Lower lobe of right lung (tissue), 2 donors: ENCODE data around the gene SAFB2. TPM values are rescaled to one million over a fixed set of nuclear protein-coding genes. Genes with fewer than 3 reads are reported as not detected.

Experiments used
- ATAC-seq, 2 donors: fragments of 200-7000 bp; cut with Tn5 transposase; one replicate each; pipeline ENCODE4 v1.9.1; 2020 to 2022; ENCODE audit warnings: mild to moderate bottlenecking in 2 of 2, moderate library complexity in 2 of 2
- DNase-seq: peaks from one replicate; pipeline ENCODE4 v3.0.0-alpha.2; 2020
- H3K27ac ChIP-seq: fragments of 200-600 bp; one replicate; pipeline ENCODE4 v1.8.0; 2022
- H3K27me3 ChIP-seq: fragments of 200-600 bp; one replicate; pipeline ENCODE4 v1.8.0; 2022; ENCODE audit warnings: low read depth
- H3K36me3 ChIP-seq: fragments of 200-600 bp; one replicate; pipeline ENCODE4 v1.8.0; 2022; ENCODE audit warnings: mild to moderate bottlenecking
- H3K4me1 ChIP-seq: fragments of 200-600 bp; one replicate; pipeline ENCODE4 v1.8.0; 2022
- H3K4me3 ChIP-seq: fragments of 200-600 bp; one replicate; pipeline ENCODE4 v1.8.0; 2022; ENCODE audit warnings: mild to moderate bottlenecking
- H3K9me3 ChIP-seq: fragments of 200-600 bp; one replicate; pipeline ENCODE4 v1.8.0; 2022
- intact Hi-C: fragments of 100-400 bp; cut with DNase I; formaldehyde crosslinking; loops from one replicate; pipeline ENCODE4 v1.11.0; 2022
- total RNA-seq: library from RNA; stranded (reverse); fragmentation: NEBNext Ultra II Directional; extraction: Animal tissue kit (Norgen Biotek cat#: 25700); gene quantifications from one replicate; pipeline ENCODE4 v1.2.1, GENCODE V29; 2021
- TF ChIP-seq, protein P1 (sequence below): fragments of 200-600 bp; IDR thresholded peaks from one replicate; pipeline ENCODE4 v1.8.0; 2022; ENCODE audit warnings: antibody characterized with exemption, mild to moderate bottlenecking
- donor health status: DM: no; HTN: yes; CAD: no; lungs with severe emphysema.

The SAFB2 gene
- total RNA-seq, 1 donor from 2014 or later = 81.8 TPM

DNA sequence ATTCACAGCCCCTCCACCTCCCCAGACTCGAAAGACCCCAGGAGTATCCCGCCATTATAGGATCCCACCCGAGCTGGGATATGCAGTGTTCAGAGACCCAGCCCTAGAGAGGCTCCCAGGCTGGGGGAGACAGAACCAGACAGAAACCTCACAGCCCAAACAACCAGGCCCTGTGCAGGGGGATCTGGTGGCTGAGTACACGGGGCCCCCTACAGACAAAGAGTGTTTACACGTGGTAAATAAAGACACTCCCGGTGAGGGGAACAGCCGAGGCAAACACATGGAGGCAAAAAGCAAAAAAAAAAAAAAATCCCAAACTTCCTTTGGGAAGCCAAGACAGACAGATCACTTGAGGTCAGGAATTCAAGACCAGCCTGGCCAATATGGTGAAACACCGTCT, 79.9 kb downstream of the SAFB2 start:
- no peak for ATAC-seq
- TF ChIP-seq, protein P1, sequence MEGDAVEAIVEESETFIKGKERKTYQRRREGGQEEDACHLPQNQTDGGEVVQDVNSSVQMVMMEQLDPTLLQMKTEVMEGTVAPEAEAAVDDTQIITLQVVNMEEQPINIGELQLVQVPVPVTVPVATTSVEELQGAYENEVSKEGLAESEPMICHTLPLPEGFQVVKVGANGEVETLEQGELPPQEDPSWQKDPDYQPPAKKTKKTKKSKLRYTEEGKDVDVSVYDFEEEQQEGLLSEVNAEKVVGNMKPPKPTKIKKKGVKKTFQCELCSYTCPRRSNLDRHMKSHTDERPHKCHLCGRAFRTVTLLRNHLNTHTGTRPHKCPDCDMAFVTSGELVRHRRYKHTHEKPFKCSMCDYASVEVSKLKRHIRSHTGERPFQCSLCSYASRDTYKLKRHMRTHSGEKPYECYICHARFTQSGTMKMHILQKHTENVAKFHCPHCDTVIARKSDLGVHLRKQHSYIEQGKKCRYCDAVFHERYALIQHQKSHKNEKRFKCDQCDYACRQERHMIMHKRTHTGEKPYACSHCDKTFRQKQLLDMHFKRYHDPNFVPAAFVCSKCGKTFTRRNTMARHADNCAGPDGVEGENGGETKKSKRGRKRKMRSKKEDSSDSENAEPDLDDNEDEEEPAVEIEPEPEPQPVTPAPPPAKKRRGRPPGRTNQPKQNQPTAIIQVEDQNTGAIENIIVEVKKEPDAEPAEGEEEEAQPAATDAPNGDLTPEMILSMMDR = no peak
- Histone ChIP-seq H3K27me3 (peaks cover 13% of the 10 kb centered on the region), H3K36me3 (no peaks in the 10 kb centered on the region), H3K27ac (no peak overlapping the region), H3K4me1 (no peaks in the 10 kb centered on the region), H3K4me3 (no peak overlapping the region), H3K9me3 (no peaks in the 10 kb centered on the region)
- intact Hi-C loops = no loop called here
- DNase-seq = no peak

DNA sequence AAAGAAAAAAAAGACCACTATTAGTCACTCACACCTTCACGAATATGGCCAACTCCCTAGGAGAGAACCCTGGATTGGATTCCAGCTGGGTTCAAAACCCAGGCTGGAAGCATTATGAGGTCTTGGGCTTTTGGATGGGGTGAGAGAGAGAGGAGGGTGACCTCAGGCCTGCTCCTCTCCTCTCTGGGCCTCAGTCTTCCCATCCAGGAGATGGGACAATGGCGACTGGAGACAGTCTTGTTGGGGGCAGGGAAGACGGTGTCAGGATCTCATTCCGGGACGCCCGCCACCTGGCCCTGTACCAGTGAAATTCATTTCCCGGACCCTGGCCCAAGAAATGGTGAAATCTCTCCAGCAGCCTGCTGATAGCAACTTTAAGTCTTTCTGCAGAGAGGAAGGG, 81.1 kb downstream of the SAFB2 start:
- H3K9me3 ChIP-seq = no peaks in the 10 kb centered on the region
- TF ChIP-seq, protein P1 = no peak
- H3K4me3 ChIP-seq = no peak overlapping the region
- H3K27ac ChIP-seq = no peak overlapping the region
- intact Hi-C loops = no loop called here
- H3K4me1 ChIP-seq = no peaks in the 10 kb centered on the region
- DNase-seq (no peak), ATAC-seq (no peak)
- H3K36me3 ChIP-seq = no peaks in the 10 kb centered on the region
- H3K27me3 ChIP-seq = peaks cover 17% of the 10 kb centered on the region

DNA sequence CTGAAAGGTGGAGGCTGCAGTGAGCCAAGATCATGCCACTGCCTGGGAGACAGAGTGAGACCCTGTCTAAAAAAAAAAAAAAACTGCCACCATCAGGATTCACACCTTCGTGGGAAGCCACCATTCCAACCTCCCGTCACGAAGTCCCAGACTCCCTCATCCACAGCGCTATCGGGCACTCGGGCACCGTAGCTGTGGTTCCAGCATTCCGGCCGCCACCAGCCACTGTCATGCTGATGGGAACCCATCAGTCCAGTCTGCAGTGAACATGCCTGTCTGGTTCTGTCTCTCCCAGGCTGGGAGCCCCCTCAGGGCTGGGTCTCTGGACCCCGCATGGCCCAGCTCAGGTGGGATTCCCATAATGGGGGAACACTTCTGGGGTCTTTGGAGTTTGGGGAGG, 82.4 kb downstream of the SAFB2 start:
- Histone ChIP-seq H3K9me3 (peaks cover 2% of the 10 kb centered on the region), H3K4me3 (no peak overlapping the region), H3K36me3 (no peaks in the 10 kb centered on the region), H3K27ac (no peak overlapping the region), H3K27me3 (peaks cover 27% of the 10 kb centered on the region), H3K4me1 (no peaks in the 10 kb centered on the region)
- TF ChIP-seq, protein P1 = no peak
- intact Hi-C loops = no loop called here
- ATAC-seq (no peak), DNase-seq (no peak)

DNA sequence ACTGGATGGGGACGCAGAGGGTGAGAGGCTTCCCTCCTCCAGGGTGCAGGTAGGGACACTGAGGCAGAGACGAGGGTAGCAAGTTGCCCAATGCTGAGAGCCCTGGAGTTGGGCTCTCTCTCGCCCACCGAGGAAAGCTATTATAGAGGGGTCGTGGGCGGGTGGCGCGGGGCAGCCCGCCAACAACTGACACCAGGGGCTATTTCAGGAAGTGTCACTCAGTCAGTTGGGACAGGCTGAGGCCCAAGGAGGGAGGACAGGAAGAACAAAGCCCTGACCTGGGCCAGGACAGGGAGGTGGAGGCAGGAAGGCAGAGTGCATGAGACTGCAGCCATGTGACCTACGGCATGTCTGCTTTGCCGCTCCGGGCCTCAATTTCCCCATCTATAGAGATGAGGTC, 84.7 kb downstream of the SAFB2 start:
- Histone ChIP-seq H3K9me3 (peaks cover 12% of the 10 kb centered on the region), H3K27me3 (peaks cover 31% of the 10 kb centered on the region), H3K27ac (no peak overlapping the region), H3K4me1 (no peaks in the 10 kb centered on the region), H3K4me3 (no peak overlapping the region), H3K36me3 (no peaks in the 10 kb centered on the region)
- no peak for ATAC-seq
- DNase-seq = no peak
- TF ChIP-seq, protein P1 = no peak
- intact Hi-C loops = no loop called here

Other genes with a start within 250 kb of the SAFB2 start
- not detected for gene ZNRF4, start 167.4 kb downstream of the SAFB2 start, total RNA-seq
- 3.9 TPM for gene TINCR, start 54.8 kb downstream of the SAFB2 start, total RNA-seq
- gene SAFB, start 307 bp upstream of the SAFB2 start, total RNA-seq = 87.1 TPM
- gene MICOS13, start 57.7 kb upstream of the SAFB2 start, total RNA-seq = 42.7 TPM
- gene HSD11B1L, start 58.3 kb upstream of the SAFB2 start, total RNA-seq = 8.6 TPM
- 566 TPM for gene RPL36, start 67.5 kb upstream of the SAFB2 start, total RNA-seq
- gene LONP1, start 97.4 kb upstream of the SAFB2 start, total RNA-seq = 65.3 TPM
- 6.4 TPM for gene CATSPERD, start 97.9 kb upstream of the SAFB2 start, total RNA-seq
- 2.7 TPM for gene PRR22, start 162.0 kb upstream of the SAFB2 start, total RNA-seq
- 24.3 TPM for gene DUS3L, start 168.4 kb upstream of the SAFB2 start, total RNA-seq
- 2.7 TPM for gene NRTN, start 182.3 kb upstream of the SAFB2 start, total RNA-seq
- 1.1 TPM for gene FUT6, start 216.9 kb upstream of the SAFB2 start, total RNA-seq
- 11.3 TPM for gene FUT3, start 228.7 kb upstream of the SAFB2 start, total RNA-seq
- gene FUT5, start 247.8 kb upstream of the SAFB2 start, total RNA-seq = not detected